MM.1S (cell line): ENCODE data around the gene COL24A1.

Experiments used
- DNase-seq: peaks from one replicate; pipeline ENCODE4 v3.0.0-alpha.2; 2015
- H2AFZ ChIP-seq: fragments of 300-600 bp; sonication (generic); 2 replicates; pipeline ENCODE4 v1.6.0; 2016; ENCODE audit warnings: antibody characterized with exemption, low read length
- H3F3A ChIP-seq: fragments of 300-600 bp; sonication (generic); 2 replicates; pipeline ENCODE4 v1.6.1; 2016; ENCODE audit warnings: mild to moderate bottlenecking, antibody characterized with exemption, low read length, moderate library complexity, mixed read lengths; ENCODE audit not compliant: insufficient read depth
- H3K27ac ChIP-seq: fragments of 300-600 bp; sonication (generic); 2 replicates; pipeline ENCODE4 v1.5.1; 2016; ENCODE audit warnings: mild to moderate bottlenecking, low read length
- H3K27me3 ChIP-seq: fragments of 300-600 bp; sonication (generic); replicated peaks from 2 replicates; pipeline ENCODE4 v1.6.0; 2016; ENCODE audit warnings: low read length; ENCODE audit not compliant: insufficient read depth
- H3K36me3 ChIP-seq: fragments of 300-600 bp; sonication (generic); replicated peaks from 2 replicates; pipeline ENCODE4 v1.6.1; 2016; ENCODE audit warnings: mild to moderate bottlenecking, low read length, mixed read lengths; ENCODE audit not compliant: insufficient read depth
- H3K4me1 ChIP-seq: fragments of 300-600 bp; sonication (generic); 2 replicates; pipeline ENCODE4 v1.6.1; 2016; ENCODE audit warnings: low read length, mixed read lengths
- H3K4me2 ChIP-seq: fragments of 300-600 bp; sonication (generic); 2 replicates; pipeline ENCODE4 v1.6.0; 2016; ENCODE audit warnings: low read depth, low read length
- H3K4me3 ChIP-seq: fragments of 300-600 bp; sonication (generic); 2 replicates; pipeline ENCODE4 v1.5.1; 2016; ENCODE audit warnings: low read length, mixed read lengths
- H3K79me2 ChIP-seq: fragments of 300-600 bp; sonication (generic); 2 replicates; pipeline ENCODE4 v1.6.1; 2016; ENCODE audit warnings: mixed run types, low read length, mixed read lengths
- H3K9ac ChIP-seq: fragments of 300-600 bp; sonication (generic); 2 replicates; pipeline ENCODE4 v1.6.1; 2016; ENCODE audit warnings: low read length, mixed read lengths
- H3K9me2 ChIP-seq: fragments of 300-600 bp; sonication (generic); replicated peaks from 2 replicates; pipeline ENCODE4 v1.6.1; 2016; ENCODE audit warnings: mild to moderate bottlenecking, low read length, mixed read lengths; ENCODE audit not compliant: insufficient read depth
- H3K9me3 ChIP-seq: fragments of 300-600 bp; sonication (generic); replicated peaks from 2 replicates; pipeline ENCODE4 v1.6.1; 2016; ENCODE audit warnings: mild to moderate bottlenecking, low read length, mixed read lengths; ENCODE audit not compliant: insufficient read depth
- H4K20me1 ChIP-seq: fragments of 300-600 bp; sonication (generic); 2 replicates; pipeline ENCODE4 v1.6.1; 2016; ENCODE audit warnings: mild to moderate bottlenecking, low read length, moderate library complexity, mixed read lengths; ENCODE audit not compliant: insufficient read depth
- EZH2 ChIP-seq: fragments of 300-600 bp; sonication (generic); optimal IDR thresholded peaks from 2 replicates; pipeline ENCODE3; 2017; ENCODE audit warnings: low read depth, mild to moderate bottlenecking, antibody characterized with exemption, low read length, mixed read lengths
- EZH2phosphoT487 ChIP-seq: fragments of 300-600 bp; sonication (generic); IDR thresholded peaks from 2 replicates; pipeline ENCODE4 v1.6.1; 2018; ENCODE audit warnings: antibody characterized with exemption, low read length
- TF ChIP-seq, protein P1 (sequence below): fragments of 300-600 bp; sonication (generic); IDR thresholded peaks from 2 replicates; pipeline ENCODE4 v1.5.1; 2016; ENCODE audit warnings: antibody characterized with exemption, low read length, mixed read lengths

The COL24A1 gene

DNA sequence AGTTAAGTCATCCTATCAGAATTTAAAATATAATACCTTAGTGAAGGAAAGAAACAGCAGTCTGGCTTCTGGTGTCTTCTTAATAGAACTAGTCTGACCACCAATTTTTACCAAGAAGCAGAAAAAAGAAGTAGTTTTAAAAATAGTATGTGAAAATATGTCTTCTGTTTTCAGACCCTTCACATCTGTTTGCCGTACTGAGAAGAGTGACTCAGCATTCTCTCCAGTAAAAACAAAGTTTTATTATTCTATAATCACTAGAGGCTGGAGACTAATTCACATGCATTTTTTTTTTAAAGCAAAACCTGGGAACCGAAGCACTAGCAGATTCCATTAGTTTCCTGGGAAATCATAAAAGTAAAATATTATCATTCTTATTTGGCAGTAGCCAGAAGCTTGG, 163.8 kb downstream of the COL24A1 start:
- Histone ChIP-seq H3K36me3 (no peaks in the 10 kb centered on the region), H3K27ac (peak overlapping the region; percentile 81), H3K4me3 (peak overlapping the region; percentile 46), H4K20me1 (no peaks in the 10 kb centered on the region), H3K79me2 (0 out of 2 replicates have a peak, but pooled peaks cover 3% of the 10 kb centered on the region), H3F3A (peaks cover 14% of the 10 kb centered on the region; the same call in 1 of the 2 replicates), H3K27me3 (no peaks in the 10 kb centered on the region), H3K4me2 (peak overlapping the region; percentile 65; the same call in 1 of the 2 replicates), H3K9me3 (no peaks in the 10 kb centered on the region), H2AFZ (no peak overlapping the region), H3K9me2 (no peaks in the 10 kb centered on the region), H3K9ac (peak overlapping the region; percentile 50), H3K4me1 (peaks cover 44% of the 10 kb centered on the region)
- TF ChIP-seq EZH2phosphoT487 = no peak
- TF ChIP-seq EZH2 = no peak
- DNase-seq = peak; percentile 83

- H3K27ac ChIP-seq = peak overlapping the region; percentile 54; the same call in 1 of the 2 replicates
Measured at GRCh38 chr1:85991261-85991660, 165.3 kb downstream of the COL24A1 start.

GRCh38 chr1:85984636-85985035, 171.9 kb downstream of the COL24A1 start:
- Histone ChIP-seq H3K9me2 (no peaks in the 10 kb centered on the region), H3F3A (0 out of 2 replicates have a peak, but pooled peaks cover 7% of the 10 kb centered on the region), H3K36me3 (0 out of 2 replicates have a peak, but pooled peaks cover 3% of the 10 kb centered on the region), H2AFZ (no peak overlapping the region), H3K79me2 (peaks cover 12% of the 10 kb centered on the region), H3K4me2 (no peak overlapping the region), H3K4me3 (no peak overlapping the region), H3K9ac (no peak overlapping the region), H3K27ac (no peak overlapping the region), H3K4me1 (peaks cover 12% of the 10 kb centered on the region; the same call in 1 of the 2 replicates), H3K9me3 (no peaks in the 10 kb centered on the region), H4K20me1 (no peaks in the 10 kb centered on the region), H3K27me3 (no peaks in the 10 kb centered on the region)
- TF ChIP-seq EZH2phosphoT487 (no peak), EZH2 (no peak)
- TF ChIP-seq, protein P1, sequence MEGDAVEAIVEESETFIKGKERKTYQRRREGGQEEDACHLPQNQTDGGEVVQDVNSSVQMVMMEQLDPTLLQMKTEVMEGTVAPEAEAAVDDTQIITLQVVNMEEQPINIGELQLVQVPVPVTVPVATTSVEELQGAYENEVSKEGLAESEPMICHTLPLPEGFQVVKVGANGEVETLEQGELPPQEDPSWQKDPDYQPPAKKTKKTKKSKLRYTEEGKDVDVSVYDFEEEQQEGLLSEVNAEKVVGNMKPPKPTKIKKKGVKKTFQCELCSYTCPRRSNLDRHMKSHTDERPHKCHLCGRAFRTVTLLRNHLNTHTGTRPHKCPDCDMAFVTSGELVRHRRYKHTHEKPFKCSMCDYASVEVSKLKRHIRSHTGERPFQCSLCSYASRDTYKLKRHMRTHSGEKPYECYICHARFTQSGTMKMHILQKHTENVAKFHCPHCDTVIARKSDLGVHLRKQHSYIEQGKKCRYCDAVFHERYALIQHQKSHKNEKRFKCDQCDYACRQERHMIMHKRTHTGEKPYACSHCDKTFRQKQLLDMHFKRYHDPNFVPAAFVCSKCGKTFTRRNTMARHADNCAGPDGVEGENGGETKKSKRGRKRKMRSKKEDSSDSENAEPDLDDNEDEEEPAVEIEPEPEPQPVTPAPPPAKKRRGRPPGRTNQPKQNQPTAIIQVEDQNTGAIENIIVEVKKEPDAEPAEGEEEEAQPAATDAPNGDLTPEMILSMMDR = no peak
- DNase-seq = no peak

More at GRCh38 chr1:85991261-85991660, 165.3 kb downstream of the COL24A1 start:
- TF ChIP-seq EZH2 (no peak), EZH2phosphoT487 (no peak)
- TF ChIP-seq, protein P1 = no peak
- no peak for DNase-seq
- peaks cover 44% of the 10 kb centered on the region for H3K4me1 ChIP-seq
- 0 out of 2 replicates have a peak, but pooled peaks cover 3% of the 10 kb centered on the region for H3K79me2 ChIP-seq
- H3K27me3 ChIP-seq = no peaks in the 10 kb centered on the region
- peaks cover 14% of the 10 kb centered on the region; the same call in 1 of the 2 replicates for H3F3A ChIP-seq
- H2AFZ ChIP-seq = no peak overlapping the region
- no peaks in the 10 kb centered on the region for H3K9me2 ChIP-seq
- peak overlapping the region; percentile 6; the same call in 1 of the 2 replicates for H3K9ac ChIP-seq
- no peaks in the 10 kb centered on the region for H3K36me3 ChIP-seq
- 0 out of 2 replicates have a peak overlapping the region, but pooled peaks have one; percentile 21 for H3K4me3 ChIP-seq
- no peaks in the 10 kb centered on the region for H4K20me1 ChIP-seq
- H3K4me2 ChIP-seq = peak overlapping the region; percentile 20; the same call in 1 of the 2 replicates
- H3K9me3 ChIP-seq = no peaks in the 10 kb centered on the region

DNA sequence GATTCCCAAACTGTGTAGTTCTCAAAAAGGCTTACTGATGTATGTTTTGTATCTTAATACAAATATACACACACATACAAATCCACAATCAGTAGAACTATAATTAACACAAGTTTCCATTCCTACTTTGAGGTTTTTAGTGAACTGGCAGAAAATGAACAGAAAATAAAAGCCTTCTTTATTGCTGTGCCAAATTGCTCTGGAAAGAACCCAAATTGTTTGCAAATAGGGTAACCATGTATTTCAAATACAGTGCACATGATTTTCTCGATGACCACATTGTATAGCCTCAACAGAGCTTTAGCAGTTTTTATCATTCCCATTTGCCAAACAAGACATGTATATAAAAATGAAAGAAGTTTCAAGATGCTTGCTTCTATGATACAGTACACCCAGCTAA, 173.3 kb downstream of the COL24A1 start:
- TF ChIP-seq EZH2phosphoT487 (no peak), EZH2 (no peak)
- TF ChIP-seq, protein P1 = no peak
- Histone ChIP-seq H3K79me2 (peaks cover 12% of the 10 kb centered on the region), H3K4me3 (peak overlapping the region; percentile 15; the same call in 1 of the 2 replicates), H3K9ac (no peak overlapping the region), H3K4me1 (peaks cover 12% of the 10 kb centered on the region; the same call in 1 of the 2 replicates), H3F3A (0 out of 2 replicates have a peak, but pooled peaks cover 7% of the 10 kb centered on the region), H3K27ac (peak overlapping the region; percentile 8; the same call in 1 of the 2 replicates), H3K4me2 (peak overlapping the region; percentile 35), H3K36me3 (0 out of 2 replicates have a peak, but pooled peaks cover 3% of the 10 kb centered on the region), H3K27me3 (no peaks in the 10 kb centered on the region), H2AFZ (no peak overlapping the region), H3K9me2 (no peaks in the 10 kb centered on the region), H3K9me3 (no peaks in the 10 kb centered on the region), H4K20me1 (no peaks in the 10 kb centered on the region)
- no peak for DNase-seq
